ENCODE data around the gene GGN.

- TF ChIP-seq POLR2A (IDR thresholded peaks at IDR 0.05; ENCODE audit: low read depth, low read length) (no peak), POLR2AphosphoS5 (IDR thresholded peaks at IDR 0.05; ENCODE audit: low read depth, low read length) (no peak), SPI1 (IDR thresholded peaks at IDR 0.05; ENCODE audit: low read depth, low read length) (no peak)
Observed at GRCh38 chr19:38412961-38413360, 25.1 kb upstream of the GGN start.
